HG02943 (cell line): ENCODE measurements around the gene MRPS18A.
A peak's percentile ranks its signal among the peaks of the same experiment; 100 is the strongest.
"Not testable (repeated sequence)": the region's sequence is repeated elsewhere in the genome, so short reads cannot be mapped to it uniquely, and the experiment has no call there.

Experiments used
- ATAC-seq: cut with Tn5 transposase; IDR thresholded peaks from one replicate; pipeline ENCODE4 v1.9.1; 2021; ENCODE audit warnings: mild to moderate bottlenecking, low read depth, moderate library complexity; ENCODE audit not compliant: unreplicated experiment

Gene MRPS18A

DNA sequence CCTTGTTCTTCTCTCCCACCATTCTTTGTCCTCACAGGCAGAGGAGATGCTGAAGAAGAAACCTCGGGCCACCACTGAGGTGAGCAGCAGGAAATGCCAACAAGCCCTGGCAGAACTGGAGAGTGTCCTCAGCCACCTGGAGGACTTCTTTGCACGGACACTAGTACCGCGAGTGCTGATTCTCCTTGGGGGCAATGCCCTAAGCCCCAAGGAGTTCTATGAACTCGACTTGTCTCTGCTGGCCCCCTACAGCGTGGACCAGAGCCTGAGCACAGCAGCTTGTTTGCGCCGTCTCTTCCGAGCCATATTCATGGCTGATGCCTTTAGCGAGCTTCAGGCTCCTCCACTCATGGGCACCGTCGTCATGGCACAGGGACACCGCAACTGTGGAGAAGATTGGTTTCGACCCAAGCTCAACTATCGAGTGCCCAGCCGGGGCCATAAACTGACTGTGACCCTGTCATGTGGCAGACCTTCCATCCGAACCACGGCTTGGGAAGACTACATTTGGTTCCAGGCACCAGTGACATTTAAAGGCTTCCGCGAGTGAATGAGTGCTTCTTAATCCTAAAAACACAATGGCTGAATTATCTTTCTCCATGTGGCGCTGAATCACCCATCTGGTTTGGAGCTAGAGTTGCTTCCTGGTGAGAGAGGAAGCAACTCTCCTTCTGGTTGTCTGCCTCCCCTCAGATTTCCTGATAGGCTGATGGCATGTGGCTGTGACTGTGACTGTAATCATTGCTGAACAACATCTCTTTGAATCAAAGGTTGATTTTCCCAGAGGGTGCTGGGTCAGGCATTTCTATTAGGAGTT lies 47.4 kb downstream of the MRPS18A start:
- no peak for ATAC-seq

DNA sequence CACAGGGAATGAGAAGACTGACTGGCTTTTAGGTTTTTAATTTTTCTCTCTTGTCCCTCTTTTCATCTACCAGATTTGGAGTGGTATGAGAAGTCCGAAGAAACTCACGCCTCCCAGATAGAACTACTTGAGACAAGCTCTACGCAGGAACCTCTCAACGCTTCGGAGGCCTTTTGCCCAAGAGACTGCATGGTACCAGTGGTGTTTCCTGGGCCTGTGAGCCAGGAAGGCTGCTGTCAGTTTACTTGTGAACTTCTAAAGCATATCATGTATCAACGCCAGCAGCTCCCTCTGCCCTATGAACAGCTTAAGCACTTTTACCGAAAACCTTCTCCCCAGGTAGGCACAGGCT lies 51.3 kb downstream of the MRPS18A start:
- no peak for ATAC-seq

DNA sequence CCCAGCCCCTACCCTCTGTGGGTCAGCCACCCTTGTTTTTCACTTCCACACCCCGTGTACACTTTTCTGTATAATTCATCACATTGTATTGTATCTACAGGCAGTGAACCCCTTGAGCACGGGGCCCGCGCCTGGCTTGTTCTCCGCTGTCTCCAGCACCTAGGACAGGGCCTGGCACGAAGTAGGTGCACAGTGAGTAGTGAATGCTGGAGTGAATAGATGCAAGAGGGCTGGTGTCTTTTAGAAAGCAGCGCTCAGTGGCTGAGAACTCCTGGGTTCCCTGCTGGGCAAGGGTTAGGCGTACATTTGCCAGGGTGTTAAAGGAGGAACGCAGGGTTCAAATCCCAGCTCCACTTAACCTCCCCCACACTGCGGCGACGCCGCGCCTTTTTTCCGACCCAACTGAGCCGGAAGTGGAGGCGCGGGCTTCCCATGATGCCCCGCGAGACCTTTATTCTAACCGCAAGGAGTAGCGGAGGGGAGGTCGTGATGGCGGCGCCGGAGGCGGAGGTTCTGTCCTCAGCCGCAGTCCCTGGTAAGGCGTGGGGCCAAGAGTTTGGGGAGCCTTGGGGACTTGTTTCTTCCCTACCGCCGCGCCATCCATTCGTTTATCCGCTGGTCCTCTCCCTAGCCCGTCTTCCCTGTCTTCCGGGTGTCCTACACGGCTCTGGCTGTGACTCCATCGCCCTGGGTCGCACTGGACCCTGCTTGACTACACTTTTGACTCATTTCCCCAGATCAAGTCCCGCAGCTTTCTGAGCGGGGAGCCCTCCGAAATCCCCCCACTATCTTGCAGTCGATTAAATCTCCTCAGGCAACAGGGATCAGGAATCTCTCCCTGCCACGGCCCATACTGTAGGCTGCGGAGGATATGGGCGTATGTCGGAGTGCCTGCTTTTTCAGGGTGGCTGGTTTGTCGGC lies 51.9 kb downstream of the MRPS18A start, which contains the start of gene MAD2L1BP:
MAD2L1BP (plus strand) TSS at position 454 of the 921 bp plus-strand sequence; CDS start at position 490, 36 bp downstream.
- ATAC-seq, result no peak

DNA sequence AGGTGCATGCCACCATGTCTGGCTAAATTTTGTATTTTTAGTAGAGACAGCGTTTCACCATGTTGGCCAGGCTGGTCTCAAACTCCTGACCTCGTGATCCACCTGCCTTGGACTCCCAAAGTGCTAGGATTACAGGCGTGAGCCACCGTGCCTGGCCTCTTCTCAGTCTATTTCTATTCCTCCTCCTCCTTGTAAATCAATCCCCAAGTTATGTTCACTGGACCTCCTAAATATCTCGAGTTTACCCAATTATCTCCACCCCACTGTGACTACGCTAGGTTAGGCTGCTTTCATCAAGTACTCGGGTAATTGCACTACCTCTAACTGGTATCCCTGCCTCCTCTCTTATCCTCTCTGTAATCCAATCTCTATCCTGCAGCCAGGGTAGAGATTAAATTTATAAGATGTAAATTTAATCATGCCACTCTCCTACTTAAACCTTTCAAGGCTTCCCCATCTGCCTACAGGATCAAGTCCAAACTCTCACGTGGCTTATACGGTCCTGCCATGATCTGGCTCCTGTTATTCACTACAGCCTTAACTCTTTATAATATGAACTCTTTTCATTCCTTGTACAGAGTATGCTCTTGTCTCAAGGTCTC lies 52.8 kb downstream of the MRPS18A start:
- no peak for ATAC-seq

DNA sequence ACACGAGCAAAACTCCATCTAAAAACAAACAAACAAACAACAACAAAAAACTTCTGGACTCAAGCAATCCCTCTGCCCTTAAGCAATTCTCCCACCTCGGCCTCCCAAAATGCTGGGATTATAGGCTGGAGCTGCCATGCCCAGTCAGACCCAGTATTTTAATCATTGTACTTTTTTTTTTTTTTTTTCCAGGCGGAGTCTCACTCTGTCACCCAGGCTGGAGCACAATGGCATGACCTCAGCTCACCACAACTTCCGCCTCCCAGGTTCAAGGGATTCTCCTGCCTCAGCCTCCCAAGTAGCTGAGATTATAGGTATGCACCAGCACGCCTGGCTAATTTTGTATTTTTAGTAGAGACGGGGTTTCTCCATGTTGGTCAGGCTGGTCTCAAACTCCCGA lies 54.6 kb downstream of the MRPS18A start:
- ATAC-seq, result not testable (repeated sequence)

DNA sequence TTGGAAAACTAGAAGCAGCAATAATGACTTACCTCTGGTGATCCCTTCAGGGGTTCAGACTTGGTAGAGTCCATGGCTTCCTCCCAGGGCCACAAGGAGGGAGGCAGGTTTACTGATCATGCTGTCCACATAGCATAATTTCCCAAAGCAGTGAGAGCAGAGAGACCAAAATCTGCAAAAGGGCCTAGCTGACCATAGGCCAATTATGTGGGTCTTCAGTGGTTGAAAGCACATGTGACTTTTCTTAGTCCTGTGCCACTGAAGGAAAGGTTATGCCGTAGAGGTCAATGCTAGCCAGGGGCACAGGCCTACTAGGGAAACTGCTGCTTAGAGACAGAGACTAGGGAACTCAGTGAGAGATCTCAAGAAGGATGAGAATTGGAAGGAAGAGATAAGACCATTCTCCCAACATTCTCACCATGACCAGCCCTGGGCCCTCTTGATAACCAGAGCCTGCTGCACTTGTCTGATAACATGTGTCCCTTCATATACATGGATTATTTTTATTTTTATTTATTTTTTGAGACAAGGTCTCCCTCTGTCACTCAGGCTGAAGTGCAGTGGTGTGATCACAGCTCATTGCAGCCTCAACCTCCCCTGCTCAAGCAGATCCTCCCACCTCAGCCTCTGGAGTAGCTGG lies 56.5 kb downstream of the MRPS18A start:
- no peak for ATAC-seq

DNA sequence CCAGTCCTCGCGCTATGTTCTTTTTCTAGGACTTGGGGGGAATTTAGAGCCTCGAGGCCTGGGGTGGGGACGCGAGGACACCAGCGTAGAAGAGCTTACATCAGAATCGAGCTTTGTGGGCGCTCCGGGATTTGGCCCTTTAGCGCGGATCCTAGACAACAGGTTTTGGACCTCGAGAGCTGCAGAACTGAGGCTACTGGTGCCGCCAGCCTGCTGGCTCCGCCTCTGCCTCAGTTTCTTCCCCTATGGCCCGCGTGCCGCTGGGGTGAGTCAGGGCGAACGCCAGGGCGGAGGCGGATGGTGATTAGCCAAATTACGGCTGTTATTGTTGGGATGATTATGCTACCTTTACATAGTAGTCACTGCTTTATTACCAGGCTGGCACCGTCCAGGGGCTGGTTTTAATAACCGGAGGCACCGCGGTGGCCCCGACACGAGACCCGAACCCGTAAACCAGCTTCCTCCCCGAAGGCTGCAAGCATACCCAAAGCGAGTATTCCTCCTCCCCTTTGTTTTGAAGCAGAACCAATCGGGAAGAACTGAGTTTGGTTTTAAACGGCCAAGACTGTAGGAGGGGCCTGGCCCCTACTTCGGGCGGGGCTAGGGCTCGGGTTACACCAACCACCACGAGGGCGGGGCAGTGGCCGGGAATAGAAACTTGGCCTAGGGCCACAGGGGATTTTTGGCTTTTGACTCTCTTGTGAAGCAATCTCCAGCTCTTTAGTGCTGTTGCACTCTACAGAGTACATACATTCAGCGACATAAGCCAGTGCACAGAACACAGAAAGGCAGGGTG lies 57.9 kb downstream of the MRPS18A start:
- peak; percentile 67 for ATAC-seq

DNA sequence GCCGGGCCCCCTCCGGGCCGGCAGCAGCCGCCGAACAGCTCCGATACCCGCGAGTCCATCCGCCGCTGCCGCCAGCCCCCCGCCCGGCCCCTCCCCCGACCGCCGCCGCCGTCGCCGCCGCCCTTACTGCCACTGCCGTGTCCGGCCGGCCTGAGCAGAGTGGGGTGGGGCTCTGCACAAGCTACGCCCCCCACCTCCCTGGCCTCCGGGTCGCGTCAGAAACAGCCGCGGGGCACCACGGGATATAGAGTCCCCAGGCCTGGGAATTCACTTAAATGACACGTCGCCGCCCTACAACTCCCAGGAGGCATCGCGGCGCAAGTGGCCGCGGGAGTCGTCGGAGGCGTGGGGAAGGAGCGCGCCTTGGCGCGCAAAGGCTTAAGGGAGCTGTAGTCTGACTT lies 58.5 kb downstream of the MRPS18A start, which contains the start of gene GTPBP2:
GTPBP2 (minus strand) TSS at position 161 of the 401 bp plus-strand sequence; CDS start at position 59, 102 bp downstream.
- peak; percentile 75 for ATAC-seq

DNA sequence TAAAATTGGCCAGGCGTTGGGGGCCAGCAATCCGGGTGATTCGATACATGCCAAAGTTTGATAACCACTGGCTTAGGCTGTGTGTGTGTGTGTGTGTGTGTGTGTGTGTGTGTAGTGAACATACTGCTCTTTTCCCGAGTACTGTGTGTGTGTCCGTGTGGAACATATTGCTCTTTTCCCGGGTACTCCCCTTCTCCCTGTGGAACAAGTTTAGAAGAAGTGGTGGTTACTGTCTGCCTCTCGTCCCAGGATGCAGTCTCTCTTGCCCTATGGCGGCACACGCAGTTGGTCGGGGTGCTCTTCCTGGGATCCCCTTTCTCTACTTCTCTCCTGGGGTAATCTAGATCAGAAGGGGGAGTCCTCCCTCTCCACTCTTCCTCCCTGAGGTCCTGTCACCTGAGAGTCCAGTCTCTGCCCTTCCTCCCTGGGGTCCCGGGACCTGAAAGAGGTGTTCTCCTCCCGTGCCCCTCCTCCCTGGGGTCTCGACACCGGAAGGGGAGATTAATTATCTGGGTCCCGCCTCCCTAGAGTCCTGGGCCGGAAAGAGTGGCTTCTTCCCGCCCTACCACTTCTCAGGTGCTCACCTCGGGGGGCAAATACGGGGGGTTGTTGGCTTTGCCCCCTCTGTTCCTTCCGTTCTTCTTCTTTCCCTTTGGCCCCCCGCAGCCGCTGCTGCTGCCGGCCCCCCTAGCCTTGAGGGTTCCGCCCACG lies 59.0 kb downstream of the MRPS18A start:
- ATAC-seq, result peak; percentile 25

DNA sequence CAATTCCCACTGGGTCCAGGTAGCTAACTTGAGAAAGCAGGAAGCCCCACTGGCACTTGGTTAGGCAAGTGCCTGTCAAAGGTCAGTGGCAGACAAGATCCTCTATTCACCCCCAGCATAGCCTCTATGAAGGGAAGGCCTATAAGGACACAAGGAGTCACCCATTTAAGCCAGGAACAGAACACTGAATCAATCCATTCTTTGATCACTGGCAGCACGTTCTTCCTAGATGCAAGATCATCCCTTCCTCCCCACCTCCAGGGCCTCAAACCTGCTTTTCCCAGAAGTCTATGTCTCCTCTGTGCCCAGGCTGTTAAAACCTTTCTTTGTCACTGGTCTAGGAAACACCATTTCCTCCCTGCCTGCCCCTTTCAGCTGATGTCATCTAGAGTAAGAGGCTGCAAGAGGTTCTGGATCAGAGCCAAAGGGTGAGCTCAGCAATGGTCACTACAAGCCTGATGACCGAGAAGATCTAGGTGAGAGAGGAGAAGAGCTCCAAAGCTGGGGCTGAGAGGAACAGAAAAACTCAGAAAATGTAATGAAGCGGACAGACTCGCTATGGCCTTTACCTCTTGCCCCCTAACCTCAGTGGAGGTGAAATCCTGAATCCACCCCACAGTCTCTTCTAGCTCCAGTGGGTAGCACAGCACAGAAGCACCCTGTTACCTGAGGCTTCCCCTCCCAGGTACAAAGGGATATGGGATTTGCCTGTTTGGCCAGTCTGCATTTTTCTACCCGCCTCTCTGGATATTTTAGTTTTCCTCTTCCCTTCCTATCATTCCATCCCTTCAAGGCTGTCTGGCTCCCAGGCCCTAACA lies 60.4 kb downstream of the MRPS18A start:
- ATAC-seq, result no peak

DNA sequence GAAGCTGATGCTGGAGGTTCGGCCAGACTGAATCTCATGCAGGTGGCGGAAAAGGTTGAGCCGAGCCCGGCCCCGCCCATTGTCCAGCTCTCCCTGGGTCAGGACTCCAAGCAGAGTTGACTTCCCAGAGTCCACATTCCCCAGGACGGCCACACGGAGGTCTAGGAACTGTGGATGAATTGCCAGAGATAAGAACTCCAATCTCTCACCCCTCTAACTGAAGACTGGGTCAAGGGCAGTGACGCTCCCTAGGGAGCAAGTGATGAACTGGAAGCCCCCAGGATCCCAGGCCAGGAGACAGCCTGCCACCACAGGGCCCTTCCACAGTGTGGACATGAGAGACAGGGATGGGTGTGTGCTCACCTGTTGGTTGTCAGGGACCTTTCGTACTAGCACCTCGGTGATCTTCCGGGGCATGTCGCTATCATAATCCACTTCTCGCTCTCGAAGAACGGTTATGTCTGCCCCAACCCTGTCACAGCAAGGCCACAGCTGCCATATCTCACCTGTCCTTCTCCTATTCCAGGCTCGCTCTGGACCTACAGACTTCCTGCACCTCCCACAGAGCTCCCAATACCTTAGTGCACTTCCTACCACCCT lies 62.1 kb downstream of the MRPS18A start:
- no peak for ATAC-seq

DNA sequence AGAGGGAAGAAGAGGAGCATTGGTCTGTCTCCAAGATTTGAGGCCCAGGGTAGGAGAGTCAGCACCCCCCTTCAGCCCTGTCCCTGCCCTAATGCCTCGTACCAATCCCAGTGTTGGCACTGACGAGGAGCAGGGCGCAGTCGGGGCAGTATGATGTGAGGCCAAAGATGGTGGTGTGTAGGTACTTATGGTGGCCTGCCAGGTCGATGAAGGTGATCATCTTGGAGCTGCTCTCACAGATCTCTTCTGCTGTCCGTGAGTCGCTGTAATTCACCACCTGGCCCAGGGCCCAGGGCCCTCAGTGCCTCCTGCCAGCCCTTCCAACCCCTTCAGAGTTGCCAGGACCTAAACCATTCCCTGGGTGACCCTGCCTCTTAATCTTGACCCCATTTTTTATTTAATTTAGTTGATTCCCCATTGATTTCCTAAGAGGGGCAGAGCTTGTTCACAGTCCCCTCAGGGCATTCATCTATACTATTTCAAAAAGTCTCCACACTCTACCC lies 62.8 kb downstream of the MRPS18A start:
- ATAC-seq, result no peak

DNA sequence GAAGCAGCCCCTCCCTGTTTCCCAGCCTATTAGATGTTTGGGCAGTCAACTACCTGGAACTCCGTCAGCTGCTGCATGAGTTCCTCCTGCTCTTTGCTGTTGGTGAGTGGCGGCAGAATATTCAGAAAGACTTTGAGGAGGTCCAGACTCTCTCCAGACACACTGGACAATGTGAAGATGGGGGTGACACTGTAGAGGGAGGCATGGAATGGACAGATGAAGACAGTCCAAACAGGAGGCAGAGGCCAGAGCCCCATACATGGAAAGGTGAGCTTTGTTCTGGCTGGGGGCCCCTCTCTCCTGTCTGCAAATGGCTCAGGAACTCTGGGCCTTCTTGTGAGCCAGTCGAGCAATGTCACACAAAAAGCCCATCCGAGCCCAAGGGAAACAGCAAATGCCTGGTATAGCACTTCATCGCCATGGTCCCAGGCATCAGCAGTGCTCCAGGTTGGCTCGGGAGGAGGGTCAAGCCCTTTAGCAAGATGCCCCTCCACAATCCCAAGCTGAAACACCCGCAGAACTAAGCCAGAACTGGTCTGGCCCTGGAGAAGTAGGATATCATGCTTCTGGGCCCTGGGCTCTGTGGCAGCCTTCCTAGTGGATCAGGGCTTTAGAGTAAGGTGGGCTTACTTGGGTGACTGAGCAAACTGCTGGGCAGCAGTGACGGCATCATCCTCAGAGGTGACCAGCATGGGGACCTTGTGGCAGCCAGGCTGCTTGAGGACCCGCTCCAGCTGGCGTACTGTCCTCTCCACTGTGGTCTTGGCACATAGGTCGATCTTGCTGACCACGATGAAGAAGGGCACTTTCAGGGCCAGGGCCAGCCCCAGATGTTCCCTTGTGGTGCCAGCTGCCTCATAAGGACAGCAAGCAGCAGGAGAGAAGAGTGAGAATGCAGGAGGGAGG lies 63.5 kb downstream of the MRPS18A start:
- ATAC-seq, result no peak

DNA sequence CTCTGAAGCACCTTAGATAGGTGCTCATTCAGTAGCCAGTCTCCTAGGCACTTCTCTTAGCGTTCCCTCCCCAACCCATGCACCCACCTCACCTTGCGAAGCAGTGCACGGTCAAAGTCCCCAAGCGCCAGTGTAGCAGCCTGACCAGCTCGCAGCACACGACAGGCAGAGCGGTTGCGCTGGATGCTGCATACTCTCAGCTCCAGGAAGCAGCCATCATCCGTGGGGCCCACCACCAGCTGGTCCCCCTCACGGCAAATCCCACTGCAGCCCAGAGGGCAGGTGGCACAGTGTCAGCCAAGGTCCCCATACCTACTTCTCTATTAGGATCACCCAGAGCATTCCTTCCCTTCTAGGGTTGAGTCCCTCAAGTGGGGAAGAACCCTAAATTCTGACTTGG lies 65.0 kb downstream of the MRPS18A start:
- ATAC-seq, result no peak

DNA sequence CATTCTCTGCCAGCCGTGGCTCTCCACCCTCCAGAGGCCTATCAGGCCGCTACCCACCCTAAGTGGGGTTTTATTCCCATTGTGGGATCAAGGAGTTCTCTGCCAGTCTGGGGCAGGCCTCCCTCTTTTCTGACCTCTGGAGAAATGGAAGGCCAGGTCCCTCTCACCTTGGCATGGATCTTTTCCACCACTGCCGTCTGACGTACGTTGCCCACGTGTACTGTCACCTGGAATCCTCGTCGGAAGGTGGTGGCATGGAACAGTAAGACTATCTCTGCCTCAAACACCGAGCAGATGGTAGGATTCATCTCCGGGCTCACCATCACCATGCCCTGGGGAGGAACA lies 65.8 kb downstream of the MRPS18A start:
- ATAC-seq, result no peak
